BLaER1 (cell line): ENCODE results near the gene TUBGCP6.

Experiments
- H3K27ac ChIP-seq: shearing (Covaris generic); formaldehyde crosslinking; 2 replicates; pipeline ENCODE4 v1.8.1; 2022
- H3K27me3 ChIP-seq: shearing (Covaris generic); formaldehyde crosslinking; 2 replicates; pipeline ENCODE4 v1.8.1; 2022
- H3K36me3 ChIP-seq: shearing (Covaris generic); formaldehyde crosslinking; 2 replicates; pipeline ENCODE4 v1.8.1; 2022
- H3K4me1 ChIP-seq: shearing (Covaris generic); formaldehyde crosslinking; 2 replicates; pipeline ENCODE4 v1.8.1; 2022
- H3K4me2 ChIP-seq: shearing (Covaris generic); formaldehyde crosslinking; 2 replicates; pipeline ENCODE4 v1.8.1; 2022
- H3K4me3 ChIP-seq: shearing (Covaris generic); formaldehyde crosslinking; 2 replicates; pipeline ENCODE4 v1.8.1; 2022
- H3K9ac ChIP-seq: shearing (Covaris generic); formaldehyde crosslinking; 2 replicates; pipeline ENCODE4 v1.8.1; 2022
- H3K9me3 ChIP-seq: shearing (Covaris generic); formaldehyde crosslinking; 2 replicates; pipeline ENCODE4 v1.8.1; 2022
- H4K20me1 ChIP-seq: shearing (Covaris generic); formaldehyde crosslinking; 2 replicates; pipeline ENCODE4 v1.8.1; 2022
- Cebpa-rat ChIP-seq: shearing (Covaris generic); IDR thresholded peaks from 2 replicates; pipeline ENCODE4 v1.8.1; 2022

Gene TUBGCP6

DNA sequence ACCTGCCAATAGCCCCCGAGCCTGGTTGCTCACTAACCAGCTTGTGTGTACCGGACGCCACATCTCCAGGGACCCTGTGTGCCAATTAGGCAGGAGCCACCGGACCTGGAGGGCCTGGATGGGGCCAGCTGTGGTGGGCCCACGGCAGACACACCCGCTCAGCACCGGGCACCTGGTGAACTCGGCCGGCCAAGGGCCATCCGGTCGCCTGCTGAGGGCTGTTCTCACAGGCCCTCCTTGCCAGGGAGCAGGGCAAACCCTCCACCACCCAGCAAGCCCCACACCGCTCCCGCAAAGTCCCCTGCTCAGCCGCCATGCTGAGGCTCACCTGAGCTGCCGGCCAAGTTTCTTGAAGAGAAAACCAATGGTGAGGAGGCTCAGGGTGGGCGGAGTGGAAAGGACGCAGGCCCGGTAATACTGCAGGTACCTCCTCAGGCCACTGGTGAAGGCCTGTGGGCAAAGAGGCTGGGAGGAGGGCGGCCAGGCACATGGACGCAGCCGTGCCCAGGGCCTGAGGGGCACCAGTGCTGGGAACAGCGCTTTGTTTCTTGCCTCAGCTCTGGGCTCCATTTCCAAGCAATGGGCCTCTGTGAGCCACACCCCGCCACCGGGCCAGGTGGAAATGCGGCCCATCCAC is 17.1 kb downstream of the TUBGCP6 start:
- peaks cover 46% of the 10 kb centered on the region for H3K36me3 ChIP-seq
- H3K9me3 ChIP-seq = no peaks in the 10 kb centered on the region
- peaks cover 74% of the 10 kb centered on the region for H4K20me1 ChIP-seq
- H3K27me3 ChIP-seq = no peaks in the 10 kb centered on the region
- peak overlapping the region; percentile 70 for H3K27ac ChIP-seq
- peak overlapping the region; percentile 20 for H3K9ac ChIP-seq
- H3K4me1 ChIP-seq = peaks cover 88% of the 10 kb centered on the region
- no peak for TF ChIP-seq Cebpa-rat
- H3K4me3 ChIP-seq = peak overlapping the region; percentile 51
- peak overlapping the region; percentile 87 for H3K4me2 ChIP-seq

DNA sequence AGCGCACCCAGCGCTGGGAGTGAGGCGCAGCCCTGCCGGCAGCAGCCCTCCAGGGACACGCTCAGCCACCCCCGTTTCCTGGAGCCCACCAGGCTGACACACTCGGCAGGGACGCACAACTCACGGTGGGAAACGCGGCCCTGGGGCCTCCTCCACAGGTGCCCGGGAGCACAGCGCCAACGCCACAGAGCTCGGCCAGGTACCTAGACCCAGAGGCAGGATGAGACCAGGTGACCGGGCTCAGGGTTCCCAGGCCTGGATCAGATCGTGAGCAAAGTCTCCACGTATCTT is 18.0 kb downstream of the TUBGCP6 start:
- H3K27ac ChIP-seq = peak overlapping the region; percentile 70
- peaks cover 88% of the 10 kb centered on the region for H3K4me1 ChIP-seq
- no peaks in the 10 kb centered on the region for H3K9me3 ChIP-seq
- H3K36me3 ChIP-seq = peaks cover 51% of the 10 kb centered on the region
- H3K27me3 ChIP-seq = no peaks in the 10 kb centered on the region
- peak overlapping the region; percentile 51 for H3K4me3 ChIP-seq
- H3K9ac ChIP-seq = peak overlapping the region; percentile 20
- H3K4me2 ChIP-seq = peak overlapping the region; percentile 87
- no peak for TF ChIP-seq Cebpa-rat
- H4K20me1 ChIP-seq = peaks cover 74% of the 10 kb centered on the region

DNA sequence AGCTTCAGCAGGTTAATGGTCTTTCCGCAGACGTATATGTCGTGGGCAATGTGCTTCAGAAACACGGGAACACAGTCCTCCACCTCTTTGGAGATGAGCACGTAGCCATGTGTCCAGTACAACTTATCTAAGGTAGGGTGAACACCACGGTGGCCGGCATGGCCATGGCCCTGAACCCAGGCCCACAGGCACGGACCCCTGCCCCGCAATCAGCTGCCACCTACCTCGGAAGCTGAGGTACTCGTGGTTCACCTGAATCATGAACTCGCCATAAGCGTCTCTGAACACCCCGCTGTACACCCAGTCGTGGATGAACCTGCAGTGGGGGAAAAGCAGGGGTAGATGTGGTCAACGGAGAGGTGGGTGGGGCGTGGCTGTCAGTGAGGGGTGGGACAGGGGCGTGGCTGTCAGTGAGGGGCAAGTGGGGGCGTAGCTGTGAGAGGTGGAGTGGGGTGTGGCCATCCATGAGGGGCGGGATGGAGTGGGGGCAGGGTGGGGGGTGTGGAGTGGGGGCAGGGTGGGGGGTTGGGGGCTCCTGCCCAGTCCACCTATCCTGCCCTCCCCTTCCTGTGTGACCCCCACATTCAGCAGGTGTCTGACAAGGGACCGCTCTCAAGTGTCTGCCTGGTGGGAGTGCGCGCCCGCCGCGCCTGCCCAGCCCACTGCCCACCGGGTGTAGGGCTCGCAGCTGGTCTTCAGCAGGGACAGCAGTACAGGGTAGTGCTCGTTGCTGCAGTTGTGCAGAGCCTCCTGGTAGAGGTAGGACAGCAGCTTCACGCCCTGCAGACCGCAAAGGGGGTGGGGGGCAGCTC is 18.6 kb downstream of the TUBGCP6 start:
- Histone ChIP-seq H3K9me3 (no peaks in the 10 kb centered on the region), H3K4me3 (peak overlapping the region; percentile 51), H3K9ac (peak overlapping the region; percentile 20), H3K4me1 (peaks cover 88% of the 10 kb centered on the region), H3K27me3 (no peaks in the 10 kb centered on the region), H3K27ac (peak overlapping the region; percentile 70), H3K4me2 (peak overlapping the region; percentile 87), H4K20me1 (peaks cover 79% of the 10 kb centered on the region), H3K36me3 (peaks cover 57% of the 10 kb centered on the region)
- no peak for TF ChIP-seq Cebpa-rat

DNA sequence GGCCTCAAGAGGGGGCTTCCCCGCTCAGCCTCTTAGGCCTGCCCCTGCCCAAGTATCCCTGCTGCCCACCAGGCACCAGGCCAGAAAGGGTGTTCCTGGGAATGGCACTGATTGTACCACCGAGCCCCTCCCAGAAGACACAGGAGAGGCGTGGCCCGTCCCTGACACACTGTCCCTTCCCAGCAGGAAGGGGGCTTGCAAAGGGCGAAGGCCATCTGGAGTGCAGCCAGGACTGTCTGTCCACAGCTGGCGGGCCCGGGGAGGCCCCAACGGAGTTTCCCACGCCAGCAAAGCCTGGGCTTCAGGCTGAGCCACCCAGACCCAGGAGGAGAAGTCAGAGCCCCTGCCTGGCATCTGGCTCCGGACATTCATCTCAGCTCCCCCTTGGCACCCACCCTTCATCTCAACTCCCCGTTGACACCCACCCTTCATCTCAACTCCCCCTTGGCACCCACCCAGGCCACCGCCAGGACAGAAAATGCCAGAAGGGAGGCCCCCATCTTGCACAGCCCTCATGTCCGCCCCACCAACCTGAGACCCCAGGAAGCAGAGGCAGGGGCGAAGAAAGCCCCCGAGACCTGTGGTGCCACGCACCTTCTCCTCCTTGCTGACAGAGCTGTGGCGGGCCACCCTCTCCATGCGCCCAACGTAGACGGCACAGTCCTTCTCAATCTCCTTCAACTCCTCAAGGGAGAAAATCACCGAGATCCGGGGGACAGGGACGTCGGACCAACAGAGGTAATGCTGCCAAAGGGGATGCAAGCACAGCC is 19.4 kb downstream of the TUBGCP6 start:
- H3K27ac ChIP-seq = no peak overlapping the region
- peaks cover 87% of the 10 kb centered on the region for H4K20me1 ChIP-seq
- no peak overlapping the region for H3K4me3 ChIP-seq
- H3K4me1 ChIP-seq = peaks cover 88% of the 10 kb centered on the region
- no peaks in the 10 kb centered on the region for H3K9me3 ChIP-seq
- no peaks in the 10 kb centered on the region for H3K27me3 ChIP-seq
- H3K9ac ChIP-seq = no peak overlapping the region
- peak overlapping the region; percentile 87 for H3K4me2 ChIP-seq
- TF ChIP-seq Cebpa-rat = no peak
- peaks cover 66% of the 10 kb centered on the region for H3K36me3 ChIP-seq

DNA sequence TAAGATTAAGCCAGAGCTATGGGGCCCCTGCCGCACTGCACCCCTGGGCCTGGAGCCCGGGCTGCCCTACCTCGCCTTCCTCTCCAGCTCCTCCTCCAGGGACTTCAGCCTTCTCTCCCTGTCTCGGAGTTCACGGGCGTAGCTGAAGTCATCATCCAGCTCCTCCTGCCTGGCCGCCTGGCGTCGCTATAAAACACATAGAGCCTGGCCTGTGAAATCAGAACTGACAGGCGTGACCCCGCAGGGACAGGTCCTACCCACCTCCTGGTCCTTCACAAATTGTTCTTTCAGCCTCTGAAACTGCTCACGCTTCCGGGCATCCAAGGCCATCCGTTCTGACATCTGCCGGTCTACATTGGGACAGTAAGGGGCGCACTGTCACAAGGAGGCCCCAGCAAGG is 20.8 kb downstream of the TUBGCP6 start:
- Histone ChIP-seq H3K27ac (no peak overlapping the region), H3K36me3 (peaks cover 68% of the 10 kb centered on the region)

DNA sequence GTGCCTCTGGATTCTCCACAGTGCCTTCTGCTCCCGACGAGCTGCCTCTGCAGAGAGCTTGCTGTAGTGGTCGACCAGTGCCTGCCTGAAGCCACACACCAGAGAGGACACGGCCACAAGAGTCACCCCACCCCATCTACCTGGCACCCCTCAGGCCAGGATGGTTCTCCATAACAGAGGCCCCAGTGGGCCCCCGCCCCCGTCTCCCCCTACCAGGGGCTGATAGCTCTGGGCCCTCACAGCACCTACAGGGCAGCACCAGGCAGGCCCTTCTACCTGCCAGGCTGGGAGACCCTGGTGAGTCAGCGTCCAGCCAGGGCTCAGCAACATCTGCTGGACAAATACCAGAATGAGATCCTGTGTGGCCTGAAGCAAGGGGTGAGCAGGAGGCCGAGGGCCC is 22.3 kb downstream of the TUBGCP6 start:
- peaks cover 88% of the 10 kb centered on the region for H3K4me1 ChIP-seq
- peaks cover 90% of the 10 kb centered on the region for H4K20me1 ChIP-seq
- H3K4me3 ChIP-seq = no peak overlapping the region
- H3K4me2 ChIP-seq = peak overlapping the region; percentile 77
- H3K9ac ChIP-seq = peak overlapping the region; percentile 22; the same call in 1 of the 2 replicates
- H3K36me3 ChIP-seq = peaks cover 79% of the 10 kb centered on the region
- no peak overlapping the region for H3K27ac ChIP-seq
- H3K9me3 ChIP-seq = no peaks in the 10 kb centered on the region
- no peak for TF ChIP-seq Cebpa-rat
- no peaks in the 10 kb centered on the region for H3K27me3 ChIP-seq

More for the DNA sequence above, 20.8 kb downstream of the TUBGCP6 start:
- TF ChIP-seq Cebpa-rat = no peak
- no peak overlapping the region for H3K4me2 ChIP-seq
- no peaks in the 10 kb centered on the region for H3K9me3 ChIP-seq
- H3K4me1 ChIP-seq = peaks cover 88% of the 10 kb centered on the region
- no peaks in the 10 kb centered on the region for H3K27me3 ChIP-seq
- no peak overlapping the region for H3K9ac ChIP-seq
- peaks cover 90% of the 10 kb centered on the region for H4K20me1 ChIP-seq
- no peak overlapping the region for H3K4me3 ChIP-seq

DNA sequence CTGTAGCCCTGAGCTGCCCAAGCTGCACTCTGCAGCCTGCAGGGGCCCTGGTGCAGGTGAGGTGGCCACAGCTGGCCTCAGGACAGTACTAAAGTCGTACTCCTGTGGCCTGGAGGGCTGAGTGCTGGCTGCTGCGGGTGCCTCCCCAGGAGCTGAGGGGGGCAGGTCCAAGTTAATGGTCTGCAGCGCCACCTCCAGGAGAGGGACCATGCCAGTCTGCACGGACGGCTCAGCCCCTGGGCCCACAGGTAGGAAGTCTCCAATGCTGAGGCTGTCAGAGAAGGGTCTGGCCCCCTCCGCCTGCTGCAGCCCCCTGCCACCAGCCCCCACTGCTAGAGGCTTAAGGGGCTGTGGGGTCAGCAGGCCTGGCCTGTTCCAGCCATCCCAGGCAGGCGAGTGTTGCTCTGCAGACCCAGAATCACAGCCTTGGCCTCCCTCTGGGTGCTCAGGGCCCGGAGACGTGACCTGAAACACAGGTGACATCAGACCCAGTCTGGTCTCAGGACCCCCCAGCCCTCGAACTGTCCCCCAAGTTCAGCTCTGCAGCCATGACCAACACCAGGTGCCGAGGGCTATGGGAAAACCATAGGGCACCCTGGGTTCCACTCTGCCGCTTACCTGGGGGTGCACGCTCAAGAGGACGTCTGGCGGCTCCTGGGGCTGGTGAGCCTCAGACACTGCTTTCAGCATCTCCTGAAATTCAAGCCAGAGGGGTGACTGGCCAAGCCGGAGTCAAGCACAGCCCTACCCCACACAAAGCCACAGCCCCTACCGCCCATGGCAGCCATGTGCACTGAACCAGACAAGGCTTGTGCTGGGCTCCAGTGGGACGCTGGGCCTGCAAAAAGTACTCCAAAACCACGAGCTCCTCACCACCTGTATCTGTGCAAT is 23.2 kb downstream of the TUBGCP6 start:
- Histone ChIP-seq H3K9me3 (no peaks in the 10 kb centered on the region), H3K27ac (no peak overlapping the region), H4K20me1 (peaks cover 90% of the 10 kb centered on the region), H3K9ac (peak overlapping the region; percentile 22; the same call in 1 of the 2 replicates), H3K36me3 (peaks cover 87% of the 10 kb centered on the region), H3K27me3 (no peaks in the 10 kb centered on the region), H3K4me2 (peak overlapping the region; percentile 77), H3K4me3 (peak overlapping the region; percentile 17; the same call in 1 of the 2 replicates), H3K4me1 (peaks cover 88% of the 10 kb centered on the region)
- TF ChIP-seq Cebpa-rat = no peak

DNA sequence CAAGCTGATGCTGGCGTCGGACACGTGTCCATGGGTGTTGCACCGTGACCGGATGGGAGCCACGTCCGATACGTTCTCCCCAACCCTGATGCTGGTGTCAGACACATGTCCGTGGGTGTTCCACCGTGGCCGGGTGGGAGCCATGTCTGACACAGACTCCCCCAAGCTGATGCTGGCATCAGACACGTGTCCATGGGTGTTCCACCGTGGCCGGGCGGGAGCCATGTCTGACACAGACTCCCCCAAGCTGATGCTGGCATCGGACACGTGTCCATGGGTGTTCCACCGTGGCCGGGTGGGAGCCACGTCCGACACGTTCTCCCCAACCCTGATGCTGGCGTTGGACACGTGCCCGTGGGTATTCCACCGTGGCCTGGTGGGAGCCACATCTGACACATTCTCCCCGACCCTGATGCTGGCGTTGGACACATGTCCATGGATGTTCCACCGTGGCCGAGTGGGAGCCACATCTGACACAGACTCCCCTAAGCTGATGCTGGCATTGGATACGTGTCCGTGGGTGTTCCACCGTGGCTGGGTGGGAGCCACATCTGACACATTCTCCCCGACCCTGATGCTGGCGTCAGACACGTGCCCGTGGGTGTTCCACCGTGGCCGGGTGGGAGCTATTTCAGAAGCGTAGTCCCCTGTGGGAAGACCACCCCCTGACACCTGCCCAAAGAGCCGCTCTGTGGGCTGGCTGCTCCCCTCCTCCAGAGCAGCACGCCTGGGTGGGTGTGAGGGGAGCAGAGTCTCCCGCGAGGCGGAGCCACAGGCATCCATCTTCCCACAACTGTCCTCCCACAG is 24.0 kb downstream of the TUBGCP6 start:
- peaks cover 92% of the 10 kb centered on the region for H3K36me3 ChIP-seq
- no peaks in the 10 kb centered on the region for H3K27me3 ChIP-seq
- H3K9ac ChIP-seq = no peak overlapping the region
- no peak overlapping the region; the same call in 1 of the 2 replicates for H3K27ac ChIP-seq
- no peaks in the 10 kb centered on the region for H3K9me3 ChIP-seq
- H3K4me2 ChIP-seq = peak overlapping the region; percentile 80
- H4K20me1 ChIP-seq = peaks cover 93% of the 10 kb centered on the region
- TF ChIP-seq Cebpa-rat = no peak
- H3K4me1 ChIP-seq = peaks cover 85% of the 10 kb centered on the region
- H3K4me3 ChIP-seq = no peak overlapping the region; the same call in 1 of the 2 replicates
